HEK293 (cell line): ENCODE data around the gene HAND1.
A peak's percentile ranks its signal among the peaks of the same experiment; 100 is the strongest.

ENCODE experiments used
- PRDM1 ChIP-seq: fragments of 450-650 bp; formaldehyde crosslinking; IDR thresholded peaks from 2 replicates; pipeline ENCODE4; 2016; ENCODE audit warnings: missing biosample characterization, missing genetic modification characterization
- RBAK ChIP-seq: fragments of 450-650 bp; formaldehyde crosslinking; IDR thresholded peaks from 2 replicates; pipeline ENCODE4 v1.5.1; 2016; ENCODE audit warnings: missing biosample characterization, missing genetic modification characterization
- REST ChIP-seq: fragments of 450-650 bp; formaldehyde crosslinking; IDR thresholded peaks from 2 replicates; pipeline ENCODE4 v1.5.1; 2016; ENCODE audit warnings: missing biosample characterization, missing genetic modification characterization
- SETDB1 ChIP-seq: IDR thresholded peaks from one replicate; pipeline ENCODE4 v1.6.1; 2017; ENCODE audit warnings: mild to moderate bottlenecking, low read length, moderate library complexity, mixed read lengths; ENCODE audit not compliant: insufficient read length
- YY1 ChIP-seq: fragments of 450-650 bp; formaldehyde crosslinking; IDR thresholded peaks from 2 replicates; pipeline ENCODE4 v1.5.1; 2018; ENCODE audit warnings: missing biosample characterization, missing genetic modification characterization
- ZBTB44 ChIP-seq: fragments of 450-650 bp; IDR thresholded peaks from 2 replicates; pipeline ENCODE4 v1.5.1; 2018; ENCODE audit warnings: missing biosample characterization, mild to moderate bottlenecking, missing genetic modification characterization
- ZNF785 ChIP-seq: fragments of 450-650 bp; formaldehyde crosslinking; IDR thresholded peaks from 2 replicates; pipeline ENCODE4 v1.5.1; 2016; ENCODE audit warnings: missing biosample characterization, missing genetic modification characterization
- TF ChIP-seq, protein P1 (sequence below): fragments of 450-650 bp; formaldehyde crosslinking; IDR thresholded peaks from 2 replicates; pipeline ENCODE4 v1.5.1; 2016; ENCODE audit warnings: missing biosample characterization, missing genetic modification characterization
- TF ChIP-seq, protein P2 (sequence below): fragments of 450-650 bp; formaldehyde crosslinking; IDR thresholded peaks from 2 replicates; pipeline ENCODE4 v1.5.1; 2017; ENCODE audit warnings: missing biosample characterization, missing genetic modification characterization

DNA sequence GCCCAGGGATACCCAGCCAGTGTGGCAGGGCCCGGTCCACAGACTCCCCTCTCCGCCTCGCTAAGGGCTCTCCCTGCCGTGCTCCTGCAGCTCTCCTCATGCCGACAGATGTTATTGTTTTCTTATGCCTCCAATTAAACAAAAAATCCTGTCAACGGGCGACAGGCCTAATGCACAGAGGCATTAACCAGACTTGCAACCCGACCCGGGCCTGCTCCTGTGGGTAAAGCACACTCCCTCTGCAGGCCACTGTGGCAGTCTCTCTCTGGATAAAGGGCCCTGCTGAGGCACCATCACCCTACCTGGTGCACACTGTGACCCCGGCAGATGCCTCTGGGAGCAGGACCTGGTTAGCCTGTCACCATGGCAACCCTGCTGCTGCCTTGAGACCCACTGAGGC, 27.5 kb upstream of the HAND1 start:
- TF ChIP-seq, protein P1, sequence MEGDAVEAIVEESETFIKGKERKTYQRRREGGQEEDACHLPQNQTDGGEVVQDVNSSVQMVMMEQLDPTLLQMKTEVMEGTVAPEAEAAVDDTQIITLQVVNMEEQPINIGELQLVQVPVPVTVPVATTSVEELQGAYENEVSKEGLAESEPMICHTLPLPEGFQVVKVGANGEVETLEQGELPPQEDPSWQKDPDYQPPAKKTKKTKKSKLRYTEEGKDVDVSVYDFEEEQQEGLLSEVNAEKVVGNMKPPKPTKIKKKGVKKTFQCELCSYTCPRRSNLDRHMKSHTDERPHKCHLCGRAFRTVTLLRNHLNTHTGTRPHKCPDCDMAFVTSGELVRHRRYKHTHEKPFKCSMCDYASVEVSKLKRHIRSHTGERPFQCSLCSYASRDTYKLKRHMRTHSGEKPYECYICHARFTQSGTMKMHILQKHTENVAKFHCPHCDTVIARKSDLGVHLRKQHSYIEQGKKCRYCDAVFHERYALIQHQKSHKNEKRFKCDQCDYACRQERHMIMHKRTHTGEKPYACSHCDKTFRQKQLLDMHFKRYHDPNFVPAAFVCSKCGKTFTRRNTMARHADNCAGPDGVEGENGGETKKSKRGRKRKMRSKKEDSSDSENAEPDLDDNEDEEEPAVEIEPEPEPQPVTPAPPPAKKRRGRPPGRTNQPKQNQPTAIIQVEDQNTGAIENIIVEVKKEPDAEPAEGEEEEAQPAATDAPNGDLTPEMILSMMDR: 0 out of 2 replicates have a peak, but pooled peaks have one; percentile 11
- TF ChIP-seq ZNF785 (tag by site-specific recombination) (no peak), REST (tag by site-specific recombination) (no peak), SETDB1 (no peak), YY1 (no peak), RBAK (no peak), PRDM1 (tag by site-specific recombination) (no peak), ZBTB44 (tag by site-specific recombination) (peak; percentile 56)
- TF ChIP-seq, protein P2, sequence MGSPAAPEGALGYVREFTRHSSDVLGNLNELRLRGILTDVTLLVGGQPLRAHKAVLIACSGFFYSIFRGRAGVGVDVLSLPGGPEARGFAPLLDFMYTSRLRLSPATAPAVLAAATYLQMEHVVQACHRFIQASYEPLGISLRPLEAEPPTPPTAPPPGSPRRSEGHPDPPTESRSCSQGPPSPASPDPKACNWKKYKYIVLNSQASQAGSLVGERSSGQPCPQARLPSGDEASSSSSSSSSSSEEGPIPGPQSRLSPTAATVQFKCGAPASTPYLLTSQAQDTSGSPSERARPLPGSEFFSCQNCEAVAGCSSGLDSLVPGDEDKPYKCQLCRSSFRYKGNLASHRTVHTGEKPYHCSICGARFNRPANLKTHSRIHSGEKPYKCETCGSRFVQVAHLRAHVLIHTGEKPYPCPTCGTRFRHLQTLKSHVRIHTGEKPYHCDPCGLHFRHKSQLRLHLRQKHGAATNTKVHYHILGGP (tag by site-specific recombination): no peak
